Skin of body (tissue), 2 donors: ENCODE data around the gene GDF10. TPM values are rescaled to one million over a fixed set of nuclear protein-coding genes. Genes with fewer than 3 reads are reported as not detected.

Experiments
- DNase-seq: peaks from one replicate; lab custom pipeline; 2025; lab: John Stamatoyannopoulos, UW
- total RNA-seq: library from RNA; depleted of rRNA; stranded (reverse); fragments of >200 nt; gene quantifications from one replicate; pipeline ENCODE4 v1.2.3, GENCODE V29; 2014

GDF10 gene
- total RNA-seq, 1 donor from 2014 or later = 2.1 TPM

GRCh38 chr10:47269294-47269693 is 30.7 kb upstream of the GDF10 start:
- no peak for DNase-seq

DNA sequence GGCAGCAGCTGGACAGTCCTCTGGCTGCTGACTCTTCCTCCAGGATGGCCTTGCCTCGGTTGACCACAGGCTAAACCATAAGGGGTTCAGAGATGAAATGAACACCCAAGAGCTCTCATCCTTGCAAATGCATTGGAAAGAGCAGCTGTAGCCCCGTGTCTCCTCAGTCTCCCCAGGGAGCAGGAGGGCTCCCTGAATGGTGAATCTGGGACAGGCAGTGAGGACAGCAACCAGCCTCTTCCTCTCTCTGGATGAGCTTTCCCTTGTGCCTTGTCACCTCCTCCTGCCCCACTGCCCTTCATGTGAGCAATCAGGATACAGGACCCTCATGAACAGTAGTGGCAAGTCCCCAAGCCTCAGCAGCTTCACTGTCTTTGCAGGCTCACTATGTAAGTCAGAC is 23.9 kb upstream of the GDF10 start:
- DNase-seq = no peak

- no peak for DNase-seq
Observed at GRCh38 chr10:47276576-47277351, 23.2 kb upstream of the GDF10 start.

- no peak for DNase-seq
Observed at GRCh38 chr10:47277352-47278151, 22.4 kb upstream of the GDF10 start.

DNA sequence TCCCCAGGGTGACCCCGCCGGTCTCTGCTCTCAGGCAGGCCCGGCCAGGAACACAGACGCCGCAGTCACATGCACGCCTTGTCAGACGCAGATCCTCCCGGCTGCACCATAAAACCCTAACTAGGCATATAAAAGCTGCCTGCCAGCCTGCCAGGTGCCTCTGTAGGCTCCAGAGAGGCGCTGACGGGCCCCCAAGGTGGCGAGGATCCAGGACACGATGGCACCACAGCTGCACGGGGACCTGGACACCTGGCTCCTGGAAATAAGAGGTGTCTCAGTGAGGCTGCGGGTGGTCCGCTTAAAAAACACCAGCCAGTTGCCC is 21.9 kb upstream of the GDF10 start:
- no peak for DNase-seq

- DNase-seq = no peak
Observed at GRCh38 chr10:47278720-47279119, 21.3 kb upstream of the GDF10 start.

- no peak for DNase-seq
Observed at GRCh38 chr10:47279276-47279675, 20.7 kb upstream of the GDF10 start.

GRCh38 chr10:47282005-47282656 is 17.9 kb upstream of the GDF10 start:
- DNase-seq = no peak

DNA sequence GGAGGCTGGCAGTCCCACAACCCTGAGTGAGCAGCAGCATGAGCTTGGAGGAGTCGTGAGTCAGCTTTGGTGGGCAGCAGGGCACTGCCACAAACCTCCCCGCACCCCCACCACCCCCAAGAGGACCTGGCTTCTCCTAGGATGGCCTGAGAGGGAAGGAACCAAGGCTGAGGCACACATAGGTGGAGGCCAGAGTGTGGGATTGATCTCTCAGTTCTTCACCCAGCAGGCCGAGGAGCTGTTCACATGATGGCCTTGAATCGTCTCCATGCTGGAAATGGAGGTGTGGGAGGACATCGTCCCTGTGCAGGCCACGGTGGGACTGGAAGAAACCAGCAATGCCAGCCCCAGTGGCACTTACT is 17.4 kb upstream of the GDF10 start:
- DNase-seq = no peak

GRCh38 chr10:47283101-47283630 is 16.8 kb upstream of the GDF10 start:
- no peak for DNase-seq

DNA sequence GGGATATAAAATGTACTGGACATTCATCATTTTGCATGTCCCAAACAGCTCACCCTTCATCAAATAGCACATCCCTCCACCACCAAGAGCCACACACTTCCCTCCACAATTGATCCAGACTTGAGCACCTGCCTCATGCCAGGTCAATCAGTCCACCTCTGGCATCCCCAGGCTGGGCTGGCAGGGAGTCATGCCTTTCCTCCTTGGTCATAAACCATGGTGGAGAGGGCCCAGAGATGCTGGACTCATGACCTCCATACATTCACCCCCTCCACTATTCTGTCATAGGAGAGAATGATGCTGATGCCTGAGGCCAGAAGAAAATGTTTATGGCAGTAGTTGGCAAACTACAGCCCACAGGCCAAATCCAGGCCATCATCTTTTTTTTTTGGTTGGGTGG is 16.1 kb upstream of the GDF10 start:
- no peak for DNase-seq

DNA sequence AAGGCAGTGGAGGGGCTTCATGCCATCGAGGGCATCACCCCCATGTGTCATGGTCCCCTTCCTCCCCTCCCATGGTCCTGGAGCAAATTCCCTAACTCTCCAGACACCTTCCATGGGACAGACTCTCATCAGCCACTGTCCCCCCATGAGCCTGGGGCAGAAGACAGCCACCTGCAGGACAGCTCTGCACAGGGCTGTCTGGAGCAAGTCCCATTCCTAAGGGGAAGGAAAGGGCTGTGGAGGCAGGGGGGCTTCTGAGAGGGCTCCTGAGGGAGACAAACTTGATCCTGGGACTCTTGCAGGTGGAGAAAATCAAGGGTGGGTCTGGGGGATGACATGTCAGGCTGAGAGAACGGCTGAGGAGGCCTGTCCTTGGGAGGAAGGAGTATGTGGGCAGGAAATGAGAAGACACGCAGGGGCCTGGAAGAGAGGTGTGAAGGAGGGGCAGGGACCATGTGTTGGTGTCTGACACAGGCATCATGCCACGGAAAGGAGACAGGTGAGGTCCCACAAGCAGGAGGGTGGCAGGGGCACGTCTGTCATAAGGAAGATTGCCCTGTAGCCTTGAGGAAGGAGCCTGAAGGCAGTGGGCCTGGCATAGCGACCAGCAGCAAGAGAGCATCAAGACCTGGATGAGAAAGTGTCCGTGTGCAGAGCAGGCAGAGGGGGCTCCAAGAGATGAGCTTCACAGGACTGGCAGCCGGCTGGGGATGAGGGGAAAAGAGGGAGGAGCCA is 14.4 kb upstream of the GDF10 start:
- DNase-seq = no peak

GRCh38 chr10:47286116-47286505 is 13.9 kb upstream of the GDF10 start:
- no peak for DNase-seq

GRCh38 chr10:47286591-47287315 is 13.2 kb upstream of the GDF10 start:
- DNase-seq = no peak

DNA sequence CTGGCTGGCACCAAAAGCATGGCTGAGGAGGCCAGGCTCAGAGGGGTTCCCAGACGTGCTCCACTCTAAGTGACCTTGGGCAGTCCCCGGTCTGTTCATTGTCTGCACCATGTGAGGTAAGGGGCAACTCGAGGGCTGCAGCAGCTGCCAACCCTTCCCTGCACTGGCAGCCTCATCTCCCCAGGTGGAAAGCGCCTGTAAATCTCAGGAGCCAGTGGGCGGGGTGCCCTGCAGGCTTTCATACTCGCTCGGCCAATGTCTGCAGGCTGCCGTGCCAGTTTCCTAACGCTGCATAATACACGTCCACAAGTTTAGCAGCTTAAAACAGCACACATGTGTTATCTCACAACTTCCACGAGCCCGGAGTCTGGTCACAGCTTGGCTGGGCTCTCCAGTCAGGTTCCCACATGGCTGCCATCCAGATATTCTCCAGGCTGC is 12.6 kb upstream of the GDF10 start:
- DNase-seq = no peak

- DNase-seq = no peak
Observed at GRCh38 chr10:47287805-47288204, 12.2 kb upstream of the GDF10 start.

DNA sequence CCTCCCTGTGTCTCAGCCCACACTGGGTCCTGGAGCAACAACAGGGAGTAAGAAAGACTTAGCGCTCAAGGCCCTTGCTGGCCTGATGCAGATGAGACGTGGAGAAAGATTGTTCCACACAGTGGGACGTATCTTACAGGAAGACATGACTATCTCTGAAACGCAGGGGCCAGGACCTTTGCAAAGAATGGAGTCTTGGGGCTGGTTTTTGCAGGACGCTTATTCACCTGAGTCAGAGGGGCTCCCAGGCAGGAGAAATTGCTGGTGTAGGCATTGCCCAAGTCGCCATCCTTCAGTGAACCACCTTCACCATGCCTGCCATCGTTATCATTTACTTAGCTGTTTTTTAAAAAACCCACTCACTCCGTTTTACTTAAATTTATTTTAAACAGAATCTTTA is 11.8 kb upstream of the GDF10 start:
- no peak for DNase-seq

DNA sequence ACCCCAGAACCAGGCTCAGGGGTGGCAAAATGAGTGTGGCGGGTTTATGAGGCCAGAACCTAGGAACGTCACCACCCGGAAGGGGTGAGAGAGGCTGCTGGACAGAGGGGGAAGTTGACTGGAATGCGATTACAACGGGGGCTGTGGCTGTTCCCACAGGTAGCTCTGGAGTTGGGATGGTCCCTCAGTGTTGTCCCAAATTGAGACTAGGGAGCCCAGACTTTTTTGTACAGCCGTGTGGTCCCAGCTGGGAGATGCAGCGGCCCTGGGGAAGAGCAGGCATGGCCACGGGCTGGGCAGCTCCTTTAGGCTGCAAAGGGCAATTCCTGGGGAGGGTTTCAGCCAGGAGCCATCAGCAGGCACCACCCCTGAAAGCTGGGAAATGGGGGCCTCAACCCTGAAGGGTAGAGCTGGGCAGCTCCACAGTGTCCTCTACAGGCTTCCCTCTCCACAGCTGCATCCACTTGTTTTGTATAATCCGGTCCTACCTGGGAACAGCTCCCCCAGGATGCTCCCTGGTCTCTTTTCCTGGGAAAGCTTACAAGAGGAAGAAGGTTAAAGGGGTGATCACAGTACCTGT is 11.0 kb upstream of the GDF10 start:
- DNase-seq = no peak

DNA sequence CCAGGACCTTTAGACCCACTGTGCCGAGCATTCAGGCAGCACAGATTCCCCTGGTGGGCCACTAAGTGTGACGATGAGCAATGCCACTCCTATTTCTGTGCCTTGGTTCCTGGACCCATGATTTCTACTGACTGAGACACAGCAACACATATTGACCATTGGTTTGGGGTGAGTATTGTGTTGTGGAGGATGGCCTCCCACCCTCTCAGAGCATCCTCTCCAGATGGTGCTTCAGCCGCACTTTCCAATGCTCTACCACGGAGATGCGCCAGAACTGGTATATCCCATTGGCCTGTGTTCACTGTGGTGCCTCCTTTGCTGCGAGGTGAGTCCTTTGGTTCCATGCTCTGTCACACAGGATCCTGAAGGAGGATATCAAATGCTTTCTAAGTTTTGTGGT is 10.1 kb upstream of the GDF10 start:
- DNase-seq = no peak

DNA sequence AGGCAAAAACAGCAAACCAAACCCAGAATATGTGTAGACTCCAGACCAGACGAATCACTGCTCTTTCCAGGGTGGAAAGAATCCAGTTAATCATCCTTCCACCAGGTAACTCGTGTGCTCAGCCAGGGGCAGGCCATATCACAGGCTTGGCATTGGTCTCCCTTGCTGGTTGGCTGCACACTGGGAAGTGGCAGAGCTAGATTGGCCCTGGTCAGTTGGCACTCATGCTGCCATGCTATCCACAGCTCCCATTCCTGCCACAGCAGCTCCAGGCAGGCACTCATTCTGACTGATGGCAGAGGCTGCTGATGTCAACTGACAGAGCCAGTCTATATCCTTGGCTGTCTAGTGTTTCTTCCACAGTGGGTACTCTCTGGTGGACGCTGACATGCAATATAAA is 9.7 kb upstream of the GDF10 start:
- DNase-seq = no peak

DNA sequence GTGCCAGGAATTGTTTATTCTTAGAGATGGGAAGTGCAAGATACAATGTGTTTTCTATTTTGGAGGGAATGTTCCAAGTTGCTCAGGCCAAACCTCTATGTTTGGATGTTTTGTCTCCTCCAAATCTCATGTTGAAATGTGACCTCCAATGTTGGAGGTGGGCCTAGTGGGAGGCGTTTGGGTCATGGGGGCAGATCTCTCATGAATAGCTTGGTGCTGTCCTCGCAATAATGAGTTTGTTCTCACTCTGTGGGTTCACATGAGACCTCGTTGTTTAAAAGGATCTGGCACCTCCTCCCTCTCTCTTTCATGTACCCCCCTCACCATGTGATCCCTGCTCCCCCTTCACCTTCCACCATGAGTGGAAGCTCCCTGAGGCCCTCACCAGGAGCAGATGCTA is 8.3 kb upstream of the GDF10 start:
- no peak for DNase-seq
